WTC11 (cell line): ENCODE results near the gene TMEM212. TPM values are rescaled to one million over a fixed set of nuclear protein-coding genes. Genes with fewer than 3 reads are reported as not detected.
A peak's percentile ranks its signal among the peaks of the same experiment; 100 is the strongest.

Experiments used
- ARID4B ChIP-seq: sonication (generic); formaldehyde crosslinking; IDR thresholded peaks from 2 replicates; pipeline ENCODE4 v1.8.0; 2023; ENCODE audit warnings: missing genetic modification reagents, mild to moderate bottlenecking, borderline replicate concordance
- ATF3 ChIP-seq: sonication (generic); formaldehyde crosslinking; conservative IDR thresholded peaks from 2 replicates; pipeline ENCODE4 v1.8.1; 2022; ENCODE audit warnings: mild to moderate bottlenecking, missing genetic modification reagents
- ATF6 ChIP-seq: sonication (generic); formaldehyde crosslinking; IDR thresholded peaks from 2 replicates; pipeline ENCODE4 v1.8.1; 2023; ENCODE audit warnings: mild to moderate bottlenecking, missing genetic modification reagents
- ELF4 ChIP-seq: sonication (generic); formaldehyde crosslinking; IDR thresholded peaks from 2 replicates; pipeline ENCODE4 v1.8.1; 2022; ENCODE audit warnings: low read depth, mild to moderate bottlenecking, moderate library complexity, missing genetic modification reagents
- ESRRA ChIP-seq: sonication (generic); formaldehyde crosslinking; IDR thresholded peaks from 2 replicates; pipeline ENCODE4 v1.8.1; 2022; ENCODE audit warnings: mild to moderate bottlenecking, missing genetic modification reagents, borderline replicate concordance
- FOXJ3 ChIP-seq: sonication (generic); formaldehyde crosslinking; IDR thresholded peaks from 2 replicates; pipeline ENCODE4 v1.9.0; 2021; ENCODE audit warnings: missing genetic modification reagents, mild to moderate bottlenecking, borderline replicate concordance
- GABPB1 ChIP-seq: sonication (generic); formaldehyde crosslinking; IDR thresholded peaks from 2 replicates; pipeline ENCODE4 v1.8.1; 2023; ENCODE audit warnings: mild to moderate bottlenecking, missing genetic modification reagents
- HMGXB4 ChIP-seq: sonication (generic); formaldehyde crosslinking; IDR thresholded peaks from 2 replicates; pipeline ENCODE4 v1.8.1; 2023; ENCODE audit warnings: mild to moderate bottlenecking, moderate library complexity, missing genetic modification reagents
- IRF1 ChIP-seq: sonication (generic); formaldehyde crosslinking; IDR thresholded peaks from 2 replicates; pipeline ENCODE4 v1.8.0; 2023; ENCODE audit warnings: missing genetic modification reagents
- JUN ChIP-seq: sonication (generic); formaldehyde crosslinking; IDR thresholded peaks from 2 replicates; pipeline ENCODE4 v1.8.0; 2023; ENCODE audit warnings: mild to moderate bottlenecking, missing genetic modification reagents
- MXD4 ChIP-seq: fragments of 250-450 bp; sonication (Bioruptor Pico); IDR thresholded peaks from 2 replicates; pipeline ENCODE4 v1.8.0; 2021; ENCODE audit warnings: mild to moderate bottlenecking, moderate library complexity, borderline replicate concordance
- MYBL2 ChIP-seq: sonication (generic); formaldehyde crosslinking; IDR thresholded peaks from 2 replicates; pipeline ENCODE4 v1.8.1; 2023; ENCODE audit warnings: mild to moderate bottlenecking, moderate library complexity, missing genetic modification reagents
- NFATC4 ChIP-seq: fragments of 250-450 bp; sonication (Bioruptor Pico); IDR thresholded peaks from 2 replicates; pipeline ENCODE4 v1.9.0; 2021; ENCODE audit warnings: mild to moderate bottlenecking
- SMAD4 ChIP-seq: sonication (generic); formaldehyde crosslinking; IDR thresholded peaks from 2 replicates; pipeline ENCODE4 v1.8.0; 2022; ENCODE audit warnings: mild to moderate bottlenecking, missing genetic modification reagents
- SOX15 ChIP-seq: fragments of 250-450 bp; sonication (Bioruptor Pico); IDR thresholded peaks from 2 replicates; pipeline ENCODE4 v1.9.0; 2021; ENCODE audit warnings: mild to moderate bottlenecking
- SP1 ChIP-seq: sonication (generic); formaldehyde crosslinking; conservative IDR thresholded peaks from 2 replicates; pipeline ENCODE4 v1.8.1; 2022; ENCODE audit warnings: missing genetic modification reagents
- TCF7 ChIP-seq: sonication (generic); formaldehyde crosslinking; IDR thresholded peaks from 2 replicates; pipeline ENCODE4 v1.8.0; 2022; ENCODE audit warnings: mild to moderate bottlenecking, low read depth, missing genetic modification reagents, moderate library complexity
- ZNF219 ChIP-seq: sonication (generic); formaldehyde crosslinking; IDR thresholded peaks from 2 replicates; pipeline ENCODE4 v1.8.0; 2023; ENCODE audit warnings: missing genetic modification reagents, mild to moderate bottlenecking, borderline replicate concordance
- ZNF281 ChIP-seq: sonication (generic); formaldehyde crosslinking; IDR thresholded peaks from 2 replicates; pipeline ENCODE4 v1.8.0; 2023; ENCODE audit warnings: mild to moderate bottlenecking, missing genetic modification reagents
- ZNF317 ChIP-seq: sonication (generic); formaldehyde crosslinking; IDR thresholded peaks from 2 replicates; pipeline ENCODE4 v1.8.1; 2023; ENCODE audit warnings: low read depth, mild to moderate bottlenecking, moderate library complexity, missing genetic modification reagents, borderline replicate concordance
- ZNF416 ChIP-seq: fragments of 250-450 bp; sonication (Bioruptor Pico); IDR thresholded peaks from 2 replicates; pipeline ENCODE4 v1.9.0; 2021; ENCODE audit warnings: mild to moderate bottlenecking, inconsistent platforms
- ZSCAN18 ChIP-seq: fragments of 250-450 bp; sonication (Bioruptor Pico); IDR thresholded peaks from 2 replicates; pipeline ENCODE4 v2.1.2; 2022; ENCODE audit warnings: mild to moderate bottlenecking, moderate library complexity
- total RNA-seq: library from RNA; stranded (reverse); gene quantifications from 3 replicates; pipeline ENCODE4 v1.2.3, GENCODE V29; 2021

Gene TMEM212
- total RNA-seq, 1 experiment from 2014 or later: not detected

- 0 out of 2 replicates have a peak, but pooled peaks have one; percentile 44 for TF ChIP-seq MYBL2
- no peak for TF ChIP-seq SMAD4 (CRISPR knock-in tag)
- TF ChIP-seq ZNF219 (CRISPR knock-in tag): peak; percentile 57; the same call in 1 of the 2 replicates
- TF ChIP-seq HMGXB4 (CRISPR knock-in tag): 0 out of 2 replicates have a peak, but pooled peaks have one; percentile 24
- no peak for TF ChIP-seq ELF4 (CRISPR knock-in tag)
- 0 out of 2 replicates have a peak, but pooled peaks have one; percentile 51 for TF ChIP-seq SP1 (CRISPR knock-in tag)
- no peak for TF ChIP-seq ZNF281 (CRISPR knock-in tag)
- no peak for TF ChIP-seq ZNF317 (CRISPR knock-in tag)
- no peak for TF ChIP-seq JUN (CRISPR knock-in tag)
- no peak for TF ChIP-seq SOX15
- no peak for TF ChIP-seq NFATC4 (CRISPR knock-in tag)
- TF ChIP-seq ATF3 (CRISPR knock-in tag): no peak
- TF ChIP-seq FOXJ3 (CRISPR knock-in tag): no peak
- no peak; the same call in 1 of the 2 replicates for TF ChIP-seq ARID4B
- peak; percentile 76; the same call in 1 of the 2 replicates for TF ChIP-seq GABPB1 (CRISPR knock-in tag)
- no peak for TF ChIP-seq ZNF416
- no peak for TF ChIP-seq IRF1 (CRISPR knock-in tag)
- TF ChIP-seq ESRRA (CRISPR knock-in tag): peak; percentile 64
- no peak for TF ChIP-seq TCF7 (CRISPR knock-in tag)
- no peak for TF ChIP-seq ZSCAN18 (CRISPR knock-in tag)
- TF ChIP-seq ATF6 (CRISPR knock-in tag): no peak
- no peak for TF ChIP-seq MXD4
- TF ChIP-seq, all 79 proteins: peak for 14
Observed at GRCh38 chr3:171809861-171810628, 33.1 kb upstream of the TMEM212 start, which contains the start of gene PLD1 (continued).
